T-cell (primary cell): ENCODE measurements around the gene ABHD12. TPM values are rescaled to one million over a fixed set of nuclear protein-coding genes. Genes with fewer than 3 reads are reported as not detected.
A peak's percentile ranks its signal among the peaks of the same experiment; 100 is the strongest.

Experiments used
- ATAC-seq, 4 experiments: fragments of 200-7000 bp in 3 of 4; fragments of 150-1000 bp in 1 of 4; cut with Tn5 transposase; replicated peaks in 1 of 4; 1 replicate in 3 of 4; 2 replicates in 1 of 4; pipeline ENCODE4 v1.10.0; 2021; ENCODE audit warnings: moderate library complexity in 3 of 4, mild to moderate bottlenecking in 2 of 4, moderate number of reproducible peaks in 1 of 4
- CTCF ChIA-PET, 2 donors: fragments of 300-600 bp; sonication (Branson Sonifier 250); formaldehyde crosslinking; loops; one replicate each; lab custom pipeline; 2022; ENCODE audit warnings: antibody characterized with exemption in 2 of 2; lab: Charles Lee
- POLR2A ChIA-PET, 2 donors: fragments of 300-600 bp; sonication (Branson Sonifier 250); formaldehyde crosslinking; loops; one replicate each; lab custom pipeline; 2022; ENCODE audit warnings: antibody characterized with exemption in 2 of 2; lab: Charles Lee
- DNase-seq, 35 experiments: peaks; one replicate each; pipeline versions ENCODE4 v3.0.0 to v3.0.0-alpha.2; 2013 to 2023
- H3K27ac ChIP-seq: one replicate; pipeline ENCODE4 v1.5.1; 2013; ENCODE audit warnings: low read length
- H3K27me3 ChIP-seq, 2 experiments: replicated peaks in 1 of 2; 1 replicate in 1 of 2; 2 replicates in 1 of 2; pipeline versions ENCODE4 v1.6.1 to v1.7.0; 2013; ENCODE audit warnings: low read length in 1 of 2, mixed read lengths in 1 of 2; ENCODE audit not compliant: control insufficient read depth in 2 of 2, insufficient read depth in 2 of 2; ENCODE audit errors: extremely low read depth in 1 of 2
- H3K36me3 ChIP-seq, 2 donors: 1 replicate in 1 of 2; 2 replicates in 1 of 2; pipeline versions ENCODE4 v1.6.1 to v1.7.0; 2013; ENCODE audit warnings: low read length in 1 of 2; ENCODE audit not compliant: control insufficient read depth in 2 of 2, insufficient read depth in 1 of 2; ENCODE audit errors: extremely low read depth in 1 of 2
- H3K4me1 ChIP-seq, 2 experiments: 1 replicate in 1 of 2; 2 replicates in 1 of 2; pipeline versions ENCODE4 v1.6.1 to v1.7.0; 2013; ENCODE audit warnings: low read length in 2 of 2, mixed read lengths in 1 of 2; ENCODE audit not compliant: insufficient read depth in 2 of 2, control insufficient read depth in 1 of 2; ENCODE audit errors: extremely low read depth in 1 of 2
- H3K4me3 ChIP-seq, 2 donors: 1 replicate in 1 of 2; 2 replicates in 1 of 2; pipeline versions ENCODE4 v1.5.1 to v1.7.0; 2013; ENCODE audit warnings: mild to moderate bottlenecking in 2 of 2, low read length in 1 of 2, moderate library complexity in 1 of 2; ENCODE audit not compliant: control insufficient read depth in 1 of 2; ENCODE audit errors: extremely low read depth in 1 of 2
- H3K9me3 ChIP-seq: 2 replicates; pipeline ENCODE4 v1.7.0; 2013
- H3K27ac Mint-ChIP-seq, 2 donors: one replicate each; pipeline ENCODE4 v1.8.0; 2020 to 2021; ENCODE audit warnings: mild to moderate bottlenecking in 2 of 2, mixed read lengths in 2 of 2
- H3K27me3 Mint-ChIP-seq, 2 donors: one replicate each; pipeline ENCODE4 v1.8.0; 2021 to 2022; ENCODE audit warnings: mixed read lengths in 2 of 2
- H3K36me3 Mint-ChIP-seq: one replicate; pipeline ENCODE4 v1.8.0; 2021; ENCODE audit warnings: mixed read lengths
- H3K4me1 Mint-ChIP-seq, 3 donors: one replicate each; pipeline ENCODE4 v1.8.0; 2020 to 2022; ENCODE audit warnings: mixed read lengths in 3 of 3, mild to moderate bottlenecking in 1 of 3
- H3K4me3 Mint-ChIP-seq, 3 donors: one replicate each; pipeline ENCODE4 v1.8.0; 2020 to 2022; ENCODE audit warnings: mild to moderate bottlenecking in 3 of 3, mixed read lengths in 3 of 3, moderate library complexity in 3 of 3
- H3K9me3 Mint-ChIP-seq, 3 donors: one replicate each; pipeline ENCODE4 v1.8.0; 2020 to 2022; ENCODE audit warnings: mixed read lengths in 3 of 3
- WGBS: methylation state at CpG from one replicate; pipeline ENCODE4 v1.1.5; 2013; ENCODE audit warnings: missing lambda C conversion rate; ENCODE audit not compliant: insufficient coverage; 5-methylcytosine and 5-hydroxymethylcytosine counted together
- total RNA-seq, 35 experiments: library from RNA in 6 of 35; stranded (reverse) in 6 of 35; fragments of 120-200 nt in 1 of 35; gene quantifications; one replicate each; pipeline versions ENCODE4 v1.2.1 to v1.2.4 and lab custom pipeline; 2013 to 2026

ABHD12 gene
- total RNA-seq, 5 donors from 2014 or later (not counting 1 experiment from before 2014, with no cell fraction given), result 19.5 to 27.7 (median 22.1) TPM

GRCh38 chr20:25256226-25256859 is 134.3 kb downstream of the ABHD12 start:
- Histone ChIP-seq H3K4me3 (no peak overlapping the region), H3K27ac (no peak overlapping the region), H3K27me3 (no peaks in the 10 kb centered on the region), H3K36me3 (peaks cover 0 to 9% of the 10 kb centered on the region in 2 donors), H3K9me3 (no peaks in the 10 kb centered on the region), H3K4me1 (peaks cover 37% of the 10 kb centered on the region in 2 experiments)
- Mint-ChIP-seq H3K27me3 (no peaks in the 10 kb centered on the region), H3K4me3 (no peak overlapping the region), H3K27ac (peak overlapping the region in 1 of 2 donors; percentile 75), H3K9me3 (no peaks in the 10 kb centered on the region), H3K4me1 (peaks cover 45 to 75% (median 53%) of the 10 kb centered on the region in 3 donors), H3K36me3 (peaks cover 21% of the 10 kb centered on the region)
- DNase-seq, result no peak
- POLR2A ChIA-PET, result no interaction called here
- no peak for ATAC-seq
- CTCF ChIA-PET, result interaction anchor here (0.7 kb wide), 2 partner anchors 16 to 61 kb away, joined by 3 read pairs; no protein-coding TSS in a partner anchor
- 100% methylated on average over 3 of the region's 5 CpGs for WGBS

DNA sequence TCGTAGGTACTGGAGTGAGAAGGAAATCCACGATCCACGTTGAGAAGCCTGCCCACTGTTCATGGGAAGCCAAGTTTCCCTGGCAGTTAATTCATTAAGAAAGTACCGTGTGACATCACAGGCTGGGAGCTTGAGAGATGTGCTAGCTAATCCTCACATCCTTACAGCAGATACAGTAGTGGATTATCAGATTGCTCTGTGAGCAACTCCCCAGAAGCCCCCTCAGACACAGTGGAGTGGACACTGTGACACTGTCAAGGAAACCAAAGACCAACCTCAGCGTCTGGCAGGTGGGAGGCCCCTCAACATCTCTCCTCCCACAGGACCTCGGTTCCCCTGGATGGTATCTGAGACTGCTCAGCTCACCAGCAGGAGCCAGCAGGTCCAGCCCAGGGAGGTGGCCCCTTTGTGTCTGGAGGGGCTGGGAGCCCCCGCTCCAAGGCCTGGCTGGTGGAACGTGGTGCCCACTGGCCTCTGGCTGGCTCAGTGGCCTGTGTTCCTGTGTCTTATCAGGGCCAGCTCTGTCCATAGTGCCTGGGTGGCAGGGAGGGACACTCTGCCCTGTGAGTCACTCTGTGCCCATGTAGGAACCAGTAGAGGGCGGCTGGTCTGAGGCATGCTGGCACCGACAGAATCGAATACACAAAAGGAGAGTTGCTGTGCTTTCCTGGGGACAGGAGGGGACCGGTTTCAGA is 135.5 kb downstream of the ABHD12 start:
- peaks cover 16% of the 10 kb centered on the region for H3K36me3 Mint-ChIP-seq
- H3K4me1 ChIP-seq, result peaks cover 33 to 36% of the 10 kb centered on the region in 2 experiments
- H3K9me3 ChIP-seq, result no peaks in the 10 kb centered on the region
- 89% methylated on average over 10 of the region's 12 CpGs for WGBS
- no peaks in the 10 kb centered on the region for H3K27me3 Mint-ChIP-seq
- ChIA-PET POLR2A (no interaction called here), CTCF (no interaction called here)
- H3K27ac ChIP-seq, result no peak overlapping the region
- peaks cover 52 to 76% (median 53%) of the 10 kb centered on the region in 3 donors for H3K4me1 Mint-ChIP-seq
- DNase-seq, result no peak
- no peak for ATAC-seq
- no peak overlapping the region for H3K4me3 ChIP-seq
- H3K27ac Mint-ChIP-seq, result peak overlapping the region in 1 of 2 donors; percentile 6
- H3K27me3 ChIP-seq, result no peaks in the 10 kb centered on the region
- no peak overlapping the region for H3K4me3 Mint-ChIP-seq
- H3K9me3 Mint-ChIP-seq, result no peaks in the 10 kb centered on the region
- peaks cover 0 to 9% of the 10 kb centered on the region in 2 donors for H3K36me3 ChIP-seq

- H3K27ac Mint-ChIP-seq, result peak overlapping the region in 1 of 2 donors; percentile 3
- CTCF ChIA-PET, result no interaction called here
Measured at GRCh38 chr20:25254571-25254970, 136.1 kb downstream of the ABHD12 start.

GRCh38 chr20:25253606-25254275 is 136.9 kb downstream of the ABHD12 start:
- H3K36me3 ChIP-seq, result peaks cover 0 to 6% of the 10 kb centered on the region in 2 donors
- H3K4me1 Mint-ChIP-seq, result peaks cover 52 to 75% (median 53%) of the 10 kb centered on the region in 3 donors
- H3K9me3 Mint-ChIP-seq, result no peaks in the 10 kb centered on the region
- ATAC-seq (no peak), DNase-seq (no peak)
- no peak overlapping the region for H3K27ac Mint-ChIP-seq
- no peak overlapping the region for H3K4me3 Mint-ChIP-seq
- H3K9me3 ChIP-seq, result no peaks in the 10 kb centered on the region
- ChIA-PET CTCF (no interaction called here), POLR2A (interaction anchor here in 1 of 2 donors (0.6 kb wide), 1 partner anchor 1343 kb away, joined by 4 read pairs; no protein-coding TSS in a partner anchor)
- no peaks in the 10 kb centered on the region for H3K27me3 ChIP-seq
- H3K4me3 ChIP-seq, result no peak overlapping the region
- H3K27me3 Mint-ChIP-seq, result no peaks in the 10 kb centered on the region
- peaks cover 27 to 31% of the 10 kb centered on the region in 2 experiments for H3K4me1 ChIP-seq
- 93% methylated on average over 4 of the region's 11 CpGs for WGBS
- H3K27ac ChIP-seq, result no peak overlapping the region
- peaks cover 4% of the 10 kb centered on the region for H3K36me3 Mint-ChIP-seq

More at GRCh38 chr20:25254571-25254970, 136.1 kb downstream of the ABHD12 start:
- H3K27me3 ChIP-seq, result no peaks in the 10 kb centered on the region
- H3K36me3 ChIP-seq, result peaks cover 0 to 9% of the 10 kb centered on the region in 2 donors
- H3K9me3 Mint-ChIP-seq, result no peaks in the 10 kb centered on the region
- peaks cover 10% of the 10 kb centered on the region for H3K36me3 Mint-ChIP-seq
- DNase-seq, result no peak
- no peaks in the 10 kb centered on the region for H3K9me3 ChIP-seq
- no peak overlapping the region for H3K4me3 Mint-ChIP-seq
- no peak overlapping the region for H3K27ac ChIP-seq
- WGBS, result 83% methylated on average over 3 of the region's 5 CpGs
- peaks cover 52 to 75% (median 53%) of the 10 kb centered on the region in 3 donors for H3K4me1 Mint-ChIP-seq
- ATAC-seq, result no peak
- peaks cover 32 to 35% of the 10 kb centered on the region in 2 experiments for H3K4me1 ChIP-seq
- POLR2A ChIA-PET, result no interaction called here
- no peak overlapping the region for H3K4me3 ChIP-seq
- H3K27me3 Mint-ChIP-seq, result no peaks in the 10 kb centered on the region

- H3K36me3 ChIP-seq, result peaks cover 0 to 6% of the 10 kb centered on the region in 2 donors
- H3K27ac ChIP-seq, result no peak overlapping the region
- peaks cover 47 to 68% (median 50%) of the 10 kb centered on the region in 3 donors for H3K4me1 Mint-ChIP-seq
- no peaks in the 10 kb centered on the region for H3K9me3 Mint-ChIP-seq
- ChIA-PET POLR2A (no interaction called here), CTCF (no interaction called here)
- no peak for ATAC-seq
- peaks cover 18 to 27% of the 10 kb centered on the region in 2 experiments for H3K4me1 ChIP-seq
- WGBS, result no CpG with 5 or more reads among the region's 6 CpGs
- no peaks in the 10 kb centered on the region for H3K27me3 Mint-ChIP-seq
- no peaks in the 10 kb centered on the region for H3K9me3 ChIP-seq
- H3K4me3 Mint-ChIP-seq, result no peak overlapping the region
- H3K27me3 ChIP-seq, result no peaks in the 10 kb centered on the region
- H3K27ac Mint-ChIP-seq, result no peak overlapping the region
- H3K36me3 Mint-ChIP-seq, result peaks cover 1% of the 10 kb centered on the region
- no peak for DNase-seq
- no peak overlapping the region for H3K4me3 ChIP-seq
Measured at GRCh38 chr20:25252686-25253421, 137.8 kb downstream of the ABHD12 start.
